NT2/D1 (cell line): Measurements from ENCODE around the gene MITF.

Experiments used
- DNase-seq: peaks from one replicate; pipeline ENCODE4 v3.0.0-alpha.2; 2011; ENCODE audit warnings: low read depth, low spot score
- H3K27me3 ChIP-seq: 2 replicates; pipeline ENCODE4 v1.6.0; 2011; ENCODE audit warnings: mild to moderate bottlenecking; ENCODE audit not compliant: insufficient read length, insufficient read depth
- H3K36me3 ChIP-seq: 2 replicates; pipeline ENCODE4 v1.6.1; 2011; ENCODE audit warnings: mild to moderate bottlenecking, low read length, mixed read lengths; ENCODE audit not compliant: insufficient read depth, insufficient read length
- H3K4me1 ChIP-seq: 2 replicates; pipeline ENCODE4 v1.5.1; 2011; ENCODE audit not compliant: insufficient read depth, insufficient read length
- H3K4me3 ChIP-seq: 2 replicates; pipeline ENCODE4 v1.5.1; 2011; ENCODE audit warnings: low read depth; ENCODE audit not compliant: insufficient read length
- H3K9ac ChIP-seq: 2 replicates; pipeline ENCODE4 v1.6.0; 2011; ENCODE audit warnings: low read depth; ENCODE audit not compliant: insufficient read length
- H3K9me3 ChIP-seq: 2 replicates; pipeline ENCODE4 v1.5.1; 2011; ENCODE audit warnings: mild to moderate bottlenecking, low read length; ENCODE audit not compliant: insufficient read depth
- SUZ12 ChIP-seq: IDR thresholded peaks from 2 replicates; pipeline ENCODE4 v1.6.1; 2011; ENCODE audit not compliant: insufficient read length, insufficient read depth; ENCODE audit errors: extremely low read depth
- YY1 ChIP-seq: IDR thresholded peaks from 2 replicates; pipeline ENCODE4 v1.6.1; 2011; ENCODE audit not compliant: insufficient read length, insufficient read depth
- ZNF274 ChIP-seq: IDR thresholded peaks from 2 replicates; pipeline ENCODE4 v1.6.1; 2011; ENCODE audit warnings: mild to moderate bottlenecking, low read depth, low read length

The MITF gene

DNA sequence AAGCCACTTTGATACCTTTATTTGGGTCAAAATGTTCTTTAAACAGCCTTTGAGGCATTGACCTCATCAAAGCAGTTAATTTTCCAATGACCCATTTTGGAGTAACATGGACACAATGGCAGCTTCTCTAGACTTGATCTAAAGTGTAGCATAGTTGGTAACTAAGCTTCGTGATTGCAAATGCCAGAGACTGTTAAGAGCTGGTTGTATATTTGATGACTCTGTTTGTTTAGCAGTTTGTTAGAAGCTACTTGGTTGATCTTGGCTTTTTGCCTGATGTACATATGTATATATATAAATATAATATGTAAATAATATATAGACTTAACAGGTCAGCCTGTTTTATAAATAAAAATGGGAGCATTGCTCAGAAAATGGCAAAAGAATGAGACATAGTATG is 68.4 kb downstream of the MITF start:
- Histone ChIP-seq H3K27me3 (no peaks in the 10 kb centered on the region), H3K4me3 (no peak overlapping the region), H3K9ac (no peak overlapping the region), H3K4me1 (no peaks in the 10 kb centered on the region), H3K9me3 (no peaks in the 10 kb centered on the region), H3K36me3 (no peaks in the 10 kb centered on the region)
- DNase-seq, result no peak
- TF ChIP-seq SUZ12 (no peak), YY1 (no peak), ZNF274 (no peak)

DNA sequence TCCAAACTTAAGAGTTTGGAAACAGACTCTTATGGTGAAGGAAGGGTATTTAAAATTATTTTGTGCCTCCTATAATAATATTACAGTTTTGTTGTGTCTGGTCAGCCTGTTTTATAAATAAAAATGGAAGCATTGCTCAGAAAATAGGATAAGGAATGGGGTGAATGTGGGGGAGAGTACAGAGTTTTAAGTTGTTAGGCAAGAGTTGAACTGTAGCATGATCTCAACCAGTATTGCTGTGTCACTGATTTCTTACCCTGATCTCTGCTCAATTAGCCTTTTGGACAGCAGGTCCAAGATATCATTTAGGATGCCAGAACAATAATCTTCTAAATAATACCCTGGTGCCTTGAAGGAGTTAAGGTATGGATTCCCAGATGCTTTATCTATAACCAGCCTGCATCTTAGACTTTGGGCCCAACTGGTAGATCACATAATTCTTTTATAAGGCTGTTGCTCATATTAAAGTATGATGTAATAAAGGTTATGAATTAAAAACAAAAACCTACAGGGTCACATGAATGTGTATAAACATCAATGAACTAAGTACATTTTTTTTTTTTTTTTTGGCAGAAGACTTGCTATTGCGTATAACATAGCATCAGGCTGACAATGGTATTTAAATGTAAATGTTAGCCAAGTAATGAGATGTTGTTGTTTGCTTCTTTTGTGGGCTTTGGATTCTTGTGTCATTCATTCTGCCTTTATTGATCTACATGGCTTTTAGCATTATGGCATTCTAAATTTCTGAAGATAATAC is 70.0 kb downstream of the MITF start:
- Histone ChIP-seq H3K9ac (no peak overlapping the region), H3K4me3 (no peak overlapping the region)
- TF ChIP-seq YY1 (no peak), ZNF274 (no peak), SUZ12 (no peak)

DNA sequence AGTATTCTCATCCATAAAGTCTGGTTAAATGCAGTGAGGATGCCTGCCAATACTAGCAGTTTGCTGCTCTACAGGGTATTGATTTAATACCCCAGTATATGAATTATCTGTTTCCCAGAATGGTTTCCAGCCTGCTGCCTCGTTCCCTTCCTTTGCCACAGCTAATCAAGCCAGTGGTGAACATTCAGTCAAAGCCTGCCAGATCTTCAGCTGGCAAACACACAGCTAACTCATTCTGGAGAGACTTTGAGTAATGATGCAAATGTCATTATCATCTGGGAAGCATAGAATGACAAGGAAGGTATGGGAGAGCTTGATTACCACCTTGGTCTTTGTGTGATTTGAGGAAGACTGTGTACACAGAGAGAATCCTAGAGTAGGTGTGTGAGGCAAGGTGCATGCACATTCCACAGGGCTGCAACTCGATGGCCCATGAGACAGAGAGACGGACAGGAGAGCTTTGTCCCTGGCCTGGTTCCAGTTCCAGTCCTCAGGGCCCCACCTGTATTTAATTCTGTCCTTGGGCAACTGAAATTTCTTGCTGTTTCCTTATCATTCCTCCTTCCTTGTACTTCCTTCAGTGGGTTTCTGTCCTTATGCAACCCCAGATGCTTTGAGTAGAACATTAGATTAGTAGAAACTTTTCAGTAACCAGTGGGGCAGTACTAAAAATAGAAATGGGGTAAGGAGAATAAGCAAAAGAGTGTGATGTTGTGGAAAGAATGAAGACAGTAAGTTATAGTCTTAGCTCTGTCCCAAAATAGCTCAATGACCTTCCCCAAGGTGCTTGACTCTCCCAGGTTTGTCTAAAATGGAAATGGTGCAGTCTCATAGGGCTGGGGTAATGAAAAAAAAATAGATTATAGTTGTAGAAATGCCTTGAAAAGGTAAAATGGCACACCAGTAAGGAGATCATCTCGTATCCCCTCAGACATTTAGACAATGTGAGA is 72.5 kb downstream of the MITF start:
- Histone ChIP-seq H3K9me3 (no peaks in the 10 kb centered on the region), H3K9ac (no peak overlapping the region), H3K36me3 (no peaks in the 10 kb centered on the region), H3K27me3 (no peaks in the 10 kb centered on the region), H3K4me3 (no peak overlapping the region), H3K4me1 (no peaks in the 10 kb centered on the region)
- TF ChIP-seq ZNF274, result no peak
- TF ChIP-seq SUZ12, result no peak
- no peak for TF ChIP-seq YY1
- no peak for DNase-seq

More for the DNA sequence above, 70.0 kb downstream of the MITF start:
- Histone ChIP-seq H3K27me3 (no peaks in the 10 kb centered on the region), H3K4me1 (no peaks in the 10 kb centered on the region), H3K9me3 (no peaks in the 10 kb centered on the region), H3K36me3 (no peaks in the 10 kb centered on the region)
- no peak for DNase-seq

DNA sequence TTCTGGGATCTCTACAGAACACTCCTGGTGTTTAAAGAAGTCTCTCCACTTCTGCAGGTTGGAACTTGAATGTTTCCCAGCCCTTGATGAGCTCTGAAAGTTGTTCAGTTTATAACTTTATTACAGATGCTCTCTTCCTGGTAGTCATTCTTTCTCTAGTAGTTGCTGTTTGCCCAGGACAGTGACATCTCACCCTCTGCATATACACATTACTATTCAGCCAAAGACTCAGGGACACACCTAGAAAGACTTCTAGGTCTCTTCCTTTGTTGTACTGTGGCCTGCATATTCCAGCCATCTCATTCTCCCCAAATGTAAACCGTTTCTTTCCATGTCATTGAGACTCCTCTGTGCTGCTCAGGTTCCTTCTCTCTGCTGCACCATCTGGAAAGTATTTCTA is 76.7 kb downstream of the MITF start:
- Histone ChIP-seq H3K27me3 (no peaks in the 10 kb centered on the region), H3K9me3 (no peaks in the 10 kb centered on the region)

DNA sequence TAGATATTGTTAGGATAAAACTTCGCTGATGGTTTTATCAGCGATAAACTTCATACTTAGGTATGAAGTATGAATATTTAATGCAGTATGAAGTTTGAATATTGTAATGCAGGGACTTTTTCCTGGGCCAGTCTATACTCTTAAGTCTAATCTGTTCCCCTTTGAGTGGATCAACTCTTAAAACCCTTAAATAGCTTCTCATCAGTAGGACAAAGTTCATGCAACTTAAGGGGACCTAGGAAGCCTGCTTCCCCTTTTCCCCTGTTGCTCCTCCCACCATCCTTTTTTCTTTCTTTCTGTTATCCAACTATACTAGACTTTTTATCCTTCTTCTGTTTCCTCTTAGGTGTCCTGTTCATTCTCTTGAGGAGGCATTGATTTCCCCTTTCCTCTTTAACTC is 78.7 kb downstream of the MITF start:
- no peaks in the 10 kb centered on the region for H3K9me3 ChIP-seq
- H3K4me3 ChIP-seq, result no peak overlapping the region
- H3K4me1 ChIP-seq, result no peaks in the 10 kb centered on the region
- no peak for TF ChIP-seq SUZ12
- TF ChIP-seq YY1, result no peak
- no peak for TF ChIP-seq ZNF274
- no peak for DNase-seq
- H3K27me3 ChIP-seq, result no peaks in the 10 kb centered on the region
- H3K36me3 ChIP-seq, result no peaks in the 10 kb centered on the region
- no peak overlapping the region for H3K9ac ChIP-seq

More for the DNA sequence above, 76.7 kb downstream of the MITF start:
- TF ChIP-seq SUZ12 (no peak), ZNF274 (no peak), YY1 (no peak)
- Histone ChIP-seq H3K4me3 (no peak overlapping the region), H3K36me3 (no peaks in the 10 kb centered on the region), H3K4me1 (no peaks in the 10 kb centered on the region), H3K9ac (no peak overlapping the region)
- DNase-seq, result no peak

DNA sequence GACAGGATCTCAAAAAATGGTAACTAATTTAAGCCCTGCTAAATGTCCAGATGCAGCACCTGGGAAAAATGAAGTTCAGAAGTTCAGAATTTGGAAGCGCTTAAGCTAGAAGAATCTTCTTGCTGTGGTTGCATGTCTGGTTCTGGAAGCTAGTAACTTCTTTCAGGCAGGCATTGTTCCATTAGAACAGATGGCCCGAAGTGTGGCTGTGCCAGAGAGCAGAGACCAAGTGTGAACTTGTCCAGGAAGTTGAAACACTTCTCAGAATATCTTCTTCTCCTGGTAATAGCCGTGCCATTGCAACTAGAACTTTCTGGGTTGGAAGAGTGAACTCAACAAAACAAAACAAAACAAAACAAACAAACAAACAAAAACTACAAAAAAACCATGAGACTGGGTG is 80.0 kb downstream of the MITF start:
- Histone ChIP-seq H3K9ac (no peak overlapping the region), H3K27me3 (no peaks in the 10 kb centered on the region)
- TF ChIP-seq YY1 (no peak), ZNF274 (no peak), SUZ12 (no peak)

DNA sequence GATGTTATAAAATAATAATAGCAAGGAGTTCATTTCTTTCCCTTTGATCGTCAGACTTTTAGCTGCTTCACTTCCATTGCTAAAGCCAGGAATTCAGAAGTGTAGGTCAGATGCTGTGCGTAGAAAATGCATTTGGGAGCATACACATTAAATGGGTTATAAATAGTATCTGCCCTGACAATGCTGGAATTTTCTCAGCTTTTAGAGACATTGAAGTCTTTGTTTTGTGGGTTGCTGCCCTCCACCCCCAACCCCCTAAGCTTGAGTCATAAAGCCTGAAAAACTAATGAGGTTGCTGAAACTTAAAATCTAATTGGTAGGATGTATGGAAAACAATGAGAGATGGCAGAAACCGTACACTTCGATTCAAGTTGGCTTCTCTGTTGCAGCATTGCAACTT is 81.9 kb downstream of the MITF start:
- DNase-seq, result no peak
- H3K36me3 ChIP-seq, result no peaks in the 10 kb centered on the region
- no peak overlapping the region for H3K9ac ChIP-seq
- TF ChIP-seq YY1, result no peak
- no peak for TF ChIP-seq ZNF274
- no peak for TF ChIP-seq SUZ12
- no peaks in the 10 kb centered on the region for H3K27me3 ChIP-seq
- H3K4me3 ChIP-seq, result no peak overlapping the region
- H3K4me1 ChIP-seq, result no peaks in the 10 kb centered on the region
- no peaks in the 10 kb centered on the region for H3K9me3 ChIP-seq

More for the DNA sequence above, 80.0 kb downstream of the MITF start:
- H3K4me3 ChIP-seq, result no peak overlapping the region
- no peaks in the 10 kb centered on the region for H3K9me3 ChIP-seq
- DNase-seq, result no peak
- H3K4me1 ChIP-seq, result no peaks in the 10 kb centered on the region
- no peaks in the 10 kb centered on the region for H3K36me3 ChIP-seq
